Osteocyte (in vitro differentiated cells): ENCODE measurements around the gene DNAJC13. TPM values are rescaled to one million over a fixed set of nuclear protein-coding genes. Genes with fewer than 3 reads are reported as not detected.

ENCODE experiments used
- DNase-seq: peaks from one replicate; pipeline ENCODE4 v3.0.0; 2021; ENCODE audit warnings: mixed read lengths; ENCODE audit not compliant: unreplicated experiment; ENCODE audit errors: extremely low spot score
- H3K27ac Mint-ChIP-seq: one replicate; pipeline ENCODE4 v1.8.0; 2021; ENCODE audit warnings: mild to moderate bottlenecking, mixed read lengths; ENCODE audit not compliant: unreplicated experiment
- H3K27me3 Mint-ChIP-seq: one replicate; pipeline ENCODE4 v1.8.0; 2021; ENCODE audit warnings: mixed read lengths; ENCODE audit not compliant: unreplicated experiment
- H3K36me3 Mint-ChIP-seq: one replicate; pipeline ENCODE4 v1.8.0; 2021; ENCODE audit warnings: mixed read lengths; ENCODE audit not compliant: unreplicated experiment
- H3K4me1 Mint-ChIP-seq: one replicate; pipeline ENCODE4 v1.8.0; 2021; ENCODE audit warnings: mixed read lengths; ENCODE audit not compliant: unreplicated experiment
- H3K4me3 Mint-ChIP-seq: one replicate; pipeline ENCODE4 v1.8.0; 2021; ENCODE audit warnings: mild to moderate bottlenecking, moderate library complexity, mixed read lengths; ENCODE audit not compliant: unreplicated experiment
- H3K9me3 Mint-ChIP-seq: one replicate; pipeline ENCODE4 v1.8.0; 2021; ENCODE audit warnings: mixed read lengths; ENCODE audit not compliant: unreplicated experiment
- CTCF ChIP-seq: fragments of 200-600 bp; sonication (generic); IDR thresholded peaks from 2 replicates; pipeline ENCODE4 v1.5.0; 2021; ENCODE audit warnings: antibody characterized with exemption, mild to moderate bottlenecking, moderate library complexity
- total RNA-seq: library from RNA; stranded (reverse); gene quantifications from 2 replicates; pipeline ENCODE4 v1.2.1, GENCODE V29; 2021

DNAJC13 gene
- total RNA-seq, 1 donor from 2014 or later = 57.1 TPM

- DNase-seq = no peak
- Mint-ChIP-seq H3K9me3 (no peaks in the 10 kb centered on the region), H3K4me3 (no peak overlapping the region), H3K4me1 (no peaks in the 10 kb centered on the region), H3K36me3 (no peaks in the 10 kb centered on the region), H3K27ac (no peak overlapping the region), H3K27me3 (peaks cover 83% of the 10 kb centered on the region)
- no peak for TF ChIP-seq CTCF
Observed at GRCh38 chr3:132406587-132406986, 10.7 kb upstream of the DNAJC13 start.

DNA sequence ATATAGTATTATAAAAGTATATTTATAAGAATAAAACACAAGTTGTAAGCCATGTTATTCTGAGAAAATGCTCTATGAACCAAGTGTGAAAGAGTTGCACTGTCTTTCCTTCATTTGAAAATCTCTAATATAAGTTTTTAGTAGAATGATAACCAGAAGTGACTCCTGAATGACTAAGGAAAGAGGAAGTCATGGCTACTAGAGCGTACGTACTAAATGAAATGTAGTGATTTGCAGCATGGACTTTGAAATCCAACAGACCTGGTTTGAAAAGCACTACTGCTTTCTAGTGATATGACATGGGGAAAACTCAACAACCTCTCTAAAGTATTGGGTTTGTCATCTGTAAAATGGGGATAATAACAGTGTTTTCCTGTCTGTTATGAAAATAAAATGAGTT, 10.3 kb upstream of the DNAJC13 start:
- Mint-ChIP-seq H3K4me1 (no peaks in the 10 kb centered on the region), H3K36me3 (no peaks in the 10 kb centered on the region)
- no peak for DNase-seq

GRCh38 chr3:132414841-132415240, 2.5 kb upstream of the DNAJC13 start:
- no peaks in the 10 kb centered on the region for H3K36me3 Mint-ChIP-seq
- DNase-seq = no peak
- TF ChIP-seq CTCF = no peak

More for the DNA sequence above, 10.3 kb upstream of the DNAJC13 start:
- Mint-ChIP-seq H3K27ac (no peak overlapping the region), H3K27me3 (peaks cover 86% of the 10 kb centered on the region), H3K4me3 (no peak overlapping the region), H3K9me3 (no peaks in the 10 kb centered on the region)
- TF ChIP-seq CTCF = no peak

GRCh38 chr3:132416161-132416560, 1.1 kb upstream of the DNAJC13 start:
- Mint-ChIP-seq H3K27ac (peak overlapping the region; percentile 8), H3K4me3 (peak overlapping the region; percentile 99)

More at GRCh38 chr3:132414841-132415240, 2.5 kb upstream of the DNAJC13 start:
- Mint-ChIP-seq H3K27me3 (peaks cover 27% of the 10 kb centered on the region), H3K4me1 (peaks cover 16% of the 10 kb centered on the region), H3K4me3 (no peak overlapping the region), H3K27ac (no peak overlapping the region), H3K9me3 (no peaks in the 10 kb centered on the region)

More at GRCh38 chr3:132416161-132416560, 1.1 kb upstream of the DNAJC13 start:
- H3K4me1 Mint-ChIP-seq = peaks cover 29% of the 10 kb centered on the region
- peaks cover 3% of the 10 kb centered on the region for H3K36me3 Mint-ChIP-seq
- DNase-seq = no peak
- H3K27me3 Mint-ChIP-seq = peaks cover 16% of the 10 kb centered on the region
- TF ChIP-seq CTCF = no peak
- H3K9me3 Mint-ChIP-seq = no peaks in the 10 kb centered on the region
